ENCODE results near the gene WEE2.
A peak's percentile ranks its signal among the peaks of the same experiment; 100 is the strongest.
"Not testable (repeated sequence)": the region's sequence is repeated elsewhere in the genome, so short reads cannot be mapped to it uniquely, and the experiment has no call there.

WEE2 gene

DNA sequence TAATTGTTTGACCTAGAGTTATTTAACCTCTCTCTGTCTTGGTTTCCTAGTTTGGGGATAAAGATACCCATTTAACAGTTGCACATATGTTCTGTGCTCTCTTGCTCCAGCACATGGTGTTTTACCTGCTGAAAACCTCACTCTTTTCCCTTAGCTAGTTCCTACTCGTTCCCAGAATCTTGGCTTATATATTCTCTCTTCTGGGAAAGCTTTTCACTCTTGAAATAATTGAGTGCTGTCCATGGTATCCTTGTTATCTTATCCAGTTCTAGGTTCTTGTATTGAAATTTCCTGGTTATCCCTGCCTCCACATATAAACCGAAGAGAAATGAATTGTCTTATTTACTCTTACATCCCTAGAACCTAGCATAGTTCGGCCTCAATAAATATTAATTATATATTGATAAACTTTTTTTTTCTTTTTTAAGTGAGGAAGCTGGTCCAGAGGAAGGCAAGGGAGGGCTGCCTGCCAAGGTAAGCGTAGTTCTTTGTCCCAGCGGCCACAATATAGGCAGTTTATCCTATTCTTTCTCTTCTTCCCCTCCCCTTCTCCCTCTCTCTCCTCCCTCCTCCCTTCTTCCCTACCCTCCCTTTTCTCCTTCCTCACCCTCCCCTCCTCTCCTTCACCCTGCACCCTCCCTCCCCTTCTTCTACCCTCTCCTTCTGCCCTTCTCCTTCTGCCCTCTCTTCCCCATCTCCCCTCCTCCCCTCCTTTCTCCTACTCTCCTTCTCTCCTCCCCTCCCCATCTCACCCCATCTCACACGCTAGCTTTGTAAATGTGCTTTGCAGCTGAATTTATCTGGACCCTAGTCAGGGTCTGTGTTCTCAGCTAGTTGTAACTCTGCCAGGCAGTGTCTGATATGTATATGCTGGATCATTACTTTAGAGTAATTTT is 7.9 kb downstream of the WEE2 start:
- no peak for DNase-seq

- DNase-seq = no peak
Measured at GRCh38 chr7:141717450-141717849, 9.3 kb downstream of the WEE2 start.

DNA sequence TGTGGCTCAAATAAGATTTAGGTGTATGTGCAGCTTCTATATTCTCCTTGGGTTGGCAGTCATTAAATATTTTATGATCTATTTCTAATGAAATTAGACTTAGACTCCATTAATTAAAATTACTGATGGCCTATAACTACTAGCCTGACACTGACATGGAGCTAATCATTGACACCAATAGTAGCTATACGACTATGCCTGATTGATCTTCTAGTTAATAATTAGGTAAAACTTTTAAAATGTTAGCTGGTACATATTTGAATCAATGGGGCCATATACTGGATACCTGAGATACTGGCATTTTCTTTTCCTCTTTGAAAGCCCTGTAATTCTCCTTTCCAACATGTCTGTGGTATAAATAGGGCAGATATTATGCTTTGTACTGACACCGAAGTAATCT is 14.4 kb downstream of the WEE2 start:
- no peak for DNase-seq

GRCh38 chr7:141729020-141729419 is 20.9 kb downstream of the WEE2 start:
- no peak for DNase-seq

GRCh38 chr7:141731476-141732149 is 23.5 kb downstream of the WEE2 start:
- DNase-seq = no peak

GRCh38 chr7:141737118-141737835 is 29.1 kb downstream of the WEE2 start:
- peak in 1 of 2 donors; percentile 5 for DNase-seq

DNA sequence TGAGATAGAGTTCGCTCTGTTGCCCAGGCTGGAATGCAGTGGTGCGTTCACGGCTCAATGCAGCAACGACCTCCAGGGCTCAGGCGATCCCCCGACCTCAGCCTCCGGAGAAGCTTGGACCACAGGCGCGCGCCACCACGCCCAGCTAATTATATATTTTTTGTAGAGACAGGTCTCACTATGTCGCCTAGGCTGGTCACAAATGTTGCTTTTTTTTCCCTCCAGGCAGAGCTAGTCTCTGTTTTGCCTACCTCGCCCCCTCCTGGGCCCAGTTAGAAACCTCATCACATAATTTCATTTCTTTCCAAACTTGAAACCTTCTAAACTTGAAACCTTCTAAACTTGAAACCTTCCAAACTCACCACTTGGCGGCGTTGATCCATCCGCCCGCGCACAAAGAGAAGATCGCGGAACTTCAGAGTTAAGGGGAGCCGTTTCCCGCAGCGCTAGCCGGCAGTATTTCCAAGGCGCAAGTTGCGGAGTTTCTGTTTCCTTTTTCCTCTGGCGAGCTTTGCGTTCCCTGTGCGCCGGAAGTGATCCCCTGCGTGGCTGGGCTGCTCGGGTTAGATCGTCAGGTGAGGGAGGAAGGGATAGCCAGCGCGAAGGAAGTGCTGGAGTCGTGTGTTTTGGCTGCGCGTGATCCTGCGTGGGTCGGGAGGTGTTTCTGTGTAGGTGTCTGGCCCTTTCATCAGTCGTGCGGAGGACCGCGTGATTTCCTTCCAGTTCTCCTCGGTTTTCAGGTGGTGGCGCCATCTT is 29.9 kb downstream of the WEE2 start, which contains the start of gene SSBP1:
Gene SSBP1, plus strand, starts transcription at position 523 of the 756 bp plus-strand sequence. CDS start 809 bp downstream, outside the sequence.
- peak; percentile 89 to 90 for DNase-seq

- DNase-seq = no peak
Measured at GRCh38 chr7:141738592-141739013, 30.4 kb downstream of the WEE2 start.

DNA sequence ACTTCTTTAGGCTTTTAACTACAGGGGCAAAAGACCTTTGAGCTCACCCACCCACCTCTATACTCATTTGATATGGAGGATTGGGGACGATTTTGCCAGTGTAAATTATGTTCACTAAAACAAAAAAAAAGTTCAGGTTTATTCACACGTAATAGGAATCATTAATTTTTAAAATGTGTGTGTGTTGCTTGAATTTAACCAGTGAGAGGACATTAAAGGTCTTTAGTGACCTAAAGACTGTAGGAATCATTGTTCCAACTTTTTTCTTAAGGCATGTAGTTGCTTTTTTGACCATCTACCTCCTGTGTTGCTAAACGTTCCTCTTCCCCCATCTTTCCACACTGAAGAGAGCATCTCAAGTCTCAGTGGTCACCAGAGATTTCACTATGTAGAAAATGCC is 31.1 kb downstream of the WEE2 start:
- no peak for DNase-seq

DNA sequence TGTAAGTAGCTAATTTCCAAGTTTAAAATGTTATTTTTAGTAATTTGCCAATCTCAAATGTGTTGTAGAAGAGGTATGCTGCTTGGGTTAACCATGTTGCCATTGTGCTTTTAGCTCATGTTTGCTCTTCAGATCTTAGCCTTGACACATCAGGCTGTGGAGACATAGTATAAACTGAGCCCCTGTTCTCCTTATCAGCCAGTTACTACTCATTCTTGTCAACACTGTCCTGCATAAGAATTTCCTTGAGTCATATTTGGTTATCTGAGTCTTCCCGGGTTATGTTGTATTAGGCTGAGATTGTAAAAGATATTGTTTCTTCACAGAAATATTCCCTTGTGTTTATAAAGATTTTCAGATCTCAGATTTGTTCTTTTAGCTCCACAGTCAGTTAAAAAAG is 34.1 kb downstream of the WEE2 start:
- no peak for DNase-seq

DNA sequence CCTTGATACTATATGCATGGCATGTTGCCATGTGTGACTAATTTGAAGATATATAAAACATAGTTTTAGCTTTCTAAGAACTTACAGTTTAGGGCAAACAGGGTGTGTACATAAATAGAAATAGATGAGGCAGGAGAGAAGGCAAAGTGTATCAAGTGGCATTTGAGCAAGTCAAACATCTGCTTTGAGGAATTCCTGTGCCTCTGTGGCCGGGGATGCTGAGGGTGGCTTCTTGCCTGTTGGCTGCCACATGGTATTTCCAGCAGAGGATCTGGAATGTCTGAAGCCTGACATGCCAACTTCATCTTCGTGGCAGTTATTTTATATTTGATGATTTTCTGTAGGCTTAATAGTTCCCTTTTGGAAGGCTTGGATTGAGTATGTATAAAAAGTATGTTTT is 36.0 kb downstream of the WEE2 start:
- DNase-seq = no peak

DNA sequence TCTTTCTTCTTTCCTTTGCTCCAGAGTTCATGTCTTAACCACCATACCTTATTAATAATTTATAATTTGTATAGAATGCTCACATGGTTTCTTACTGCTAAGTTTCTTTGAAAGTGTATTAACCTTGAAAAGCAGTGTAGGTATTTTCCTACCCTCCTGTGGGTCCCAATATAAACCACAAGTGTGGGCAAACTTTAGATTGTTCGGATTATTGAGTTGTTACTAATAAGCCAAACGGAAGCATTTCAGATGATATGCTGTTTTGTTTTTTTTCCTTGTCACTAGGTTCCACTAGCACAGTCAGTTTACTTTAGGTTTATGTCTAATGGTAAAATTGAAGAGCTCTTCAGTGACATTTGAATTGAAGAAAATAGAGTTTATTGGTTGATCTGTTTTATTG is 40.2 kb downstream of the WEE2 start:
- no peak for DNase-seq

DNA sequence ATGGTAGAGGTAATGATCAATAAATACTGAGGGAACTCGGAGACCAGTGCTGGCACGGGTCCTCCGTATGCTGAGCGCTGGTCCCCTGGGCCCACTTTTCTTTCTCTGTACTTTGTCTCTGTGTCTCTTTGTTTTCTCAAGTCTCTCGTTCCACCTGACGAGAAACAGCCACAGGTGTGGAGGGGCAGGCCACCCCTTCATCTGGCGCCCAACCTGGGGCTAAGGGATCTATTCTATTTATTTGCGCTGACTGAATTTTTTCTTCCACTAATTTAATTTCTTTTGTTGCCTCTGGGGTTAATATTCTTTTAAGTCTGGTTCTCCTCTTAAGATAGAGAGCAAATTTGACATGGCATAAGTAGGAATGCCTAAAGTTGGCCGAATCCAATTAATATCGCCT is 43.8 kb downstream of the WEE2 start:
- DNase-seq = not testable (repeated sequence)

DNA sequence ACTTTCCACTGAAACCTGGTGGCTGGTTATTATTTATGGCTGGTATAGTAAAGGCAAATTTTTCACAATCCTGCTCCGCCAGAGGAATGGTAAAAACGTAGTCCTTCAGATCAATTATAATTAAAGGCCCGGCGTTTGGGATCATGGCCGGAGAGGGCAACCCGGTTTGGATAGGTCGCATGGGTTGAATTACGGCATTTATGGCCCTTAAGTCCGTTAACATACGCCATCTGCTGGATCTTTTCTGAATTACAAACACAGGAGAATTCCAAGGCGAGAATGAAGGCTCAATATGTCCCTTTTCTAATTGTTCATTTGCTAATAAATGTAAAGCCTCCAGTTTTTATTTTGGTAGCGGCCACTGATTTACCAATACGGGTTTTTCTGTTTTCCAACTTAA is 44.5 kb downstream of the WEE2 start:
- DNase-seq = no peak

- DNase-seq = no peak
Measured at GRCh38 chr7:141754939-141755338, 46.8 kb downstream of the WEE2 start.

DNA sequence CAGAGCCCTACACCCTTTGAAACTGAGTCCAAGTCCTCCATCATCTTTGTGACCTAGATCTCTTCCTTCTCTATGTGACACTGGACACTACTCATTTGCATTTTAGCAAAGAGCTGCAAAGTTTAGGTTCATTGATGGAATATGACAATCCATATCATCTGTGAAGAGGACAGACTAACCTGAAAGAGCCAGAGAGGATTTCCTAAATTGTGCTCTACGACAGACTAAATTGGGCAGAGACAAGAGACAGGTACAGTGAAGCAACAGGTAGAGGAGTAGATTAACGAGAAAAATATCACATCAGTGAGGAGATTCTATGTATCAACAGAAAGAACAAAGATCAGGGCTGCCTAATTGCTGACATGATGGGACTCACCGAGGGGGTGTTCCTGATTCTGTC is 55.6 kb downstream of the WEE2 start, which contains the start of gene TAS2R3:
Gene TAS2R3, plus strand, starts transcription at position 301 of the 400 bp plus-strand sequence. Its CDS starts 62 bp downstream, at position 363.
- DNase-seq = no peak

DNA sequence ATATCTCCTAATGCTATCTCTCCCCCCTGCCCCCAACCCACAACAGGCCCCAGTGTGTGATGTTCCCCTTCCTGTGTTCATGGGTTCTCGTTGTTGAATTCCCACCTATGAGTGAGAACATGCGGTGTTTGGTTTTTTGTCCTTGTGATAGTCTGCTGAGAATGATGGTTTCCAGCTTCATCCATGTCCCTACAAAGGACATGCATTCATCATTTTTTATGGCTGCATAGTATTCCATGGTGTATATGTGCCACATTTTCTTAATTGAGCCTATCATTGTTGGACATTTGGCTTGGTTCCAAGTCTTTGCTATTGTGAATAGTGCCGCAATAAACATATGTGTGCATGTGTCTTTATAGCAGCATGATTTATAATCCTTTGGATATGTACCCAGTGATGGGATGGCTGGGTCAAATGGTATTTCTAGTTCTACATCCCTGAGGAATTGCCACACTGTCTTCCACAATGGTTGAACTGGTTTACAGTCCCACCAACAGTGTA is 62.0 kb downstream of the WEE2 start:
- DNase-seq = not testable (repeated sequence)

DNA sequence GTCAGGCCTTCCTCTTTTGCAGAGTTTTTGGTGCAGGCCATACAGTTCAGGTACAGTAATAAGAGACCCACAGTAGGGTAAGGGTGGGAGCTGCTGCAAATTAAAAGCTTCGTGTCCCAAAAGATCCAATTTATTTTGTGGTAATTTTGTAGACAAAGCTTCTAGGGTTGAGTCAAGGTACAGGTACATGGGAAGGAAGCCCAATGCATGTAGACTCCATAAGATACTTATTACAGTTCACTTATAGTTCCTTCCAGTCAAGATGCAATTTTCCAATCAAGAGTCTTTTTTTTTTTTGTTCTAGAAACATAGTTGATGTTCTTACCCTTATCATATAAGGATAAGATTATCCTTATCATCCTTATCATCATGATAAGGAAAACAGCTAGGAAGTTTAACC is 68.2 kb downstream of the WEE2 start, which contains the start of gene TAS2R4:
Gene TAS2R4, plus strand, starts transcription at position 301 of the 400 bp plus-strand sequence. CDS start 1,815 bp downstream, outside the sequence.
- no peak for DNase-seq

Data from activated CD4-positive, alpha-beta T cell treated with anti-CD3 and anti-CD28 coated beads for 4 hours (primary cell).